Measurements from ENCODE around the gene EMD.
A peak's percentile ranks its signal among the peaks of the same experiment; 100 is the strongest.

EMD gene

GRCh38 chrX:154355094-154355775 lies 23.9 kb upstream of the EMD start:
- no peak for DNase-seq (ENCODE audit: low read depth)

- DNase-seq (ENCODE audit: low read depth), result no peak
These were observed 23.3 kb upstream of the EMD start for GRCh38 chrX:154355776-154356140.

- DNase-seq (ENCODE audit: low read depth), result no peak
These were observed 22.5 kb upstream of the EMD start for GRCh38 chrX:154356596-154356995.

- no peak for DNase-seq (ENCODE audit: low read depth)
These were observed 21.9 kb upstream of the EMD start for GRCh38 chrX:154357205-154357604.

GRCh38 chrX:154358011-154358410 lies 21.1 kb upstream of the EMD start:
- no peak for DNase-seq (ENCODE audit: low read depth)

- no peak for DNase-seq (ENCODE audit: low read depth)
These were observed 20.3 kb upstream of the EMD start for GRCh38 chrX:154358829-154359228.

GRCh38 chrX:154359362-154360154 lies 19.5 kb upstream of the EMD start:
- DNase-seq (ENCODE audit: low read depth), result no peak

GRCh38 chrX:154360155-154360713 lies 18.9 kb upstream of the EMD start:
- DNase-seq (ENCODE audit: low read depth), result no peak

- no peak for DNase-seq (ENCODE audit: low read depth)
These were observed 16.9 kb upstream of the EMD start for GRCh38 chrX:154362085-154362742.

- no peak for DNase-seq (ENCODE audit: low read depth)
These were observed 15.2 kb upstream of the EMD start for GRCh38 chrX:154363706-154364439.

- no peak for DNase-seq (ENCODE audit: low read depth)
These were observed 14.0 kb upstream of the EMD start for GRCh38 chrX:154365052-154365600.

GRCh38 chrX:154365997-154366665 lies 13.0 kb upstream of the EMD start:
- DNase-seq (ENCODE audit: low read depth), result no peak

- DNase-seq (ENCODE audit: low read depth), result no peak
These were observed 12.4 kb upstream of the EMD start for GRCh38 chrX:154366666-154367055.

- DNase-seq (ENCODE audit: low read depth), result no peak
These were observed 11.4 kb upstream of the EMD start for GRCh38 chrX:154367474-154368308.

- DNase-seq (ENCODE audit: low read depth), result peak; percentile 91
These were observed 10.3 kb upstream of the EMD start for GRCh38 chrX:154368630-154369448.

- peak; percentile 60 for DNase-seq (ENCODE audit: low read depth)
These were observed 9.4 kb upstream of the EMD start for GRCh38 chrX:154369449-154370299.

- no peak for DNase-seq (ENCODE audit: low read depth)
These were observed 8.6 kb upstream of the EMD start for GRCh38 chrX:154370300-154371016.

All from activated T-helper 9 cell treated with anti-CD3 and anti-CD28 coated beads, Interleukin-2, amount 50 U/mL, for 16 hours (primary cell).